NB4 (cell line): ENCODE measurements around the gene TMEM44.

ENCODE experiments used
- MAX ChIP-seq: IDR thresholded peaks from 2 replicates; pipeline ENCODE4 v1.6.1; 2011; ENCODE audit warnings: low read depth, low read length
- MYC ChIP-seq: IDR thresholded peaks from 2 replicates; pipeline ENCODE4 v1.6.1; 2011; ENCODE audit warnings: low read depth, low read length
- POLR2A ChIP-seq: IDR thresholded peaks from 2 replicates; pipeline ENCODE4 v1.6.1; 2011; ENCODE audit warnings: mild to moderate bottlenecking; ENCODE audit not compliant: insufficient read length; ENCODE audit errors: extremely low read depth
- TF ChIP-seq, protein P1 (sequence below): IDR thresholded peaks from one replicate; pipeline ENCODE4 v1.5.1; 2012; ENCODE audit warnings: low read depth, low read length

DNA sequence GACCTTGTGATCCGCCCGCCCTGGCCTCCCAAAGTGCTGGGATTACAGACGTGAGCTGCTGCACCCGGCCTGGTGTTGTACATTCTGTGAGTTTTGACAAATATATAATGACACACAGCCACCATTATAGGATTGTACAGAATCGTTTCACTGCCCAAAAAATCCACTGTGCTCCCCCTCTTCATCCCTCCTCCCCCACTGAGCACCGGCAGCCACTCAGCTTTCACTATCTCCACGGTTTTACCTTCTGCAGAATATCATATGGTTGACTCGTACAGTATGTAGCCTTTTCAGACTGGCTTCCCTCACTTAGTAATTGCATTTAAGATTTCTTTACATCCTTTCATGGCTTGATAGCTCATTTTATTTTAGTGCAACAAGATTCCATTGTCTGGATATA lies 89.7 kb downstream of the TMEM44 start:
- TF ChIP-seq MYC = no peak
- TF ChIP-seq POLR2A = no peak
- TF ChIP-seq, protein P1, sequence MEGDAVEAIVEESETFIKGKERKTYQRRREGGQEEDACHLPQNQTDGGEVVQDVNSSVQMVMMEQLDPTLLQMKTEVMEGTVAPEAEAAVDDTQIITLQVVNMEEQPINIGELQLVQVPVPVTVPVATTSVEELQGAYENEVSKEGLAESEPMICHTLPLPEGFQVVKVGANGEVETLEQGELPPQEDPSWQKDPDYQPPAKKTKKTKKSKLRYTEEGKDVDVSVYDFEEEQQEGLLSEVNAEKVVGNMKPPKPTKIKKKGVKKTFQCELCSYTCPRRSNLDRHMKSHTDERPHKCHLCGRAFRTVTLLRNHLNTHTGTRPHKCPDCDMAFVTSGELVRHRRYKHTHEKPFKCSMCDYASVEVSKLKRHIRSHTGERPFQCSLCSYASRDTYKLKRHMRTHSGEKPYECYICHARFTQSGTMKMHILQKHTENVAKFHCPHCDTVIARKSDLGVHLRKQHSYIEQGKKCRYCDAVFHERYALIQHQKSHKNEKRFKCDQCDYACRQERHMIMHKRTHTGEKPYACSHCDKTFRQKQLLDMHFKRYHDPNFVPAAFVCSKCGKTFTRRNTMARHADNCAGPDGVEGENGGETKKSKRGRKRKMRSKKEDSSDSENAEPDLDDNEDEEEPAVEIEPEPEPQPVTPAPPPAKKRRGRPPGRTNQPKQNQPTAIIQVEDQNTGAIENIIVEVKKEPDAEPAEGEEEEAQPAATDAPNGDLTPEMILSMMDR = no peak
- TF ChIP-seq MAX = no peak
